ENCODE data around the gene OR7G2. TPM values are rescaled to one million over a fixed set of nuclear protein-coding genes. Genes with fewer than 3 reads are reported as not detected.

OR7G2 gene
- total RNA-seq, 4 donors from 2014 or later, result not detected

DNA sequence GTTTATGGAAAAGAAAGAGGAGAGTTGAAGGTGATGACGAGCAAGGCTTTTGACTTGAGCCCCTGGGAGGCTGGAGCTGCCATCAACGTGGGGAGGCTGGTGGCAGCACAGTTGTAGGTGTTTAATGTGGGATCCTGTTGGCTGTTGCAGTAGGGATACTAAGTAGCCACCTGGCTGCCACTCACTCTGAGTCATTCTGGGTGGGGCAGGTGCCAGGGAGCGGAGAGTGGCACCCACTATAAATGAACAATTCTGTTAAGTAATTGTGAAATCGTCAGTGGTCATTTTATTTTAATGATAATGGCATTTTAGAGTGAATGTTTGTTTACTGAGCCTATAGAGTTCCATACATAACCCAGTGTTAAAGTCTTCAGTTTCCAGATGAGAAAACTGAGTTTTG, 42.7 kb upstream of the OR7G2 start:
- H3K4me1 ChIP-seq, result no peaks in the 10 kb centered on the region
- peaks cover 30% of the 10 kb centered on the region for H3K9me3 ChIP-seq
- no peak overlapping the region for H3K4me3 ChIP-seq
- no peak overlapping the region for H3K27ac ChIP-seq
- H3K36me3 ChIP-seq, result peaks cover 26% of the 10 kb centered on the region
- TF ChIP-seq POLR2AphosphoS5 (IDR thresholded peaks at IDR 0.05), result no peak
- TF ChIP-seq EP300 (IDR thresholded peaks at IDR 0.05), result no peak
- TF ChIP-seq, protein P1, sequence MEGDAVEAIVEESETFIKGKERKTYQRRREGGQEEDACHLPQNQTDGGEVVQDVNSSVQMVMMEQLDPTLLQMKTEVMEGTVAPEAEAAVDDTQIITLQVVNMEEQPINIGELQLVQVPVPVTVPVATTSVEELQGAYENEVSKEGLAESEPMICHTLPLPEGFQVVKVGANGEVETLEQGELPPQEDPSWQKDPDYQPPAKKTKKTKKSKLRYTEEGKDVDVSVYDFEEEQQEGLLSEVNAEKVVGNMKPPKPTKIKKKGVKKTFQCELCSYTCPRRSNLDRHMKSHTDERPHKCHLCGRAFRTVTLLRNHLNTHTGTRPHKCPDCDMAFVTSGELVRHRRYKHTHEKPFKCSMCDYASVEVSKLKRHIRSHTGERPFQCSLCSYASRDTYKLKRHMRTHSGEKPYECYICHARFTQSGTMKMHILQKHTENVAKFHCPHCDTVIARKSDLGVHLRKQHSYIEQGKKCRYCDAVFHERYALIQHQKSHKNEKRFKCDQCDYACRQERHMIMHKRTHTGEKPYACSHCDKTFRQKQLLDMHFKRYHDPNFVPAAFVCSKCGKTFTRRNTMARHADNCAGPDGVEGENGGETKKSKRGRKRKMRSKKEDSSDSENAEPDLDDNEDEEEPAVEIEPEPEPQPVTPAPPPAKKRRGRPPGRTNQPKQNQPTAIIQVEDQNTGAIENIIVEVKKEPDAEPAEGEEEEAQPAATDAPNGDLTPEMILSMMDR (IDR thresholded peaks at IDR 0.05), result no peak
- TF ChIP-seq POLR2A (IDR thresholded peaks at IDR 0.05), result no peak
- no peaks in the 10 kb centered on the region for H3K27me3 ChIP-seq
- no peak for DNase-seq (ENCODE audit: low spot score in 2 of 2)
- 96% methylated on average over 4 of the region's 4 CpGs for WGBS

DNA sequence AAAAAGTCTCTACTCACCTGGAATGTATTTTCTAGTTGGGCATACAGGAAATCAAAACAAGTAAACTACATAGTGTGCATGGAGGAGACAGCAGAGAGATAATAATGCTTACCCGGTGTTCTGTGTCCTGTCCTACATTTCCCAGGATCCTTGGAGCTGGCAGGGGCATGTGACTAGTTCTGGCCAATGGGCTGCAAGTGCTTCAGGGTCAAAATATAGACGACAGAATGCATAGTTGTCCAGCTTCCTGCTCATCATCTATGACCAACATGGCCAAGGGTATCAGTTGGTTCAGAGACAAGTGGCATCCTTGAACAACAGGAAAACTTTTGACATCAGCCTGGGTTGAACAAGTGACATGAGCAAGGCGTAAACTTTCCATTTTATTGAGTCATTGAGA, 41.4 kb upstream of the OR7G2 start:
- Histone ChIP-seq H3K27ac (no peak overlapping the region), H3K4me1 (no peaks in the 10 kb centered on the region), H3K27me3 (no peaks in the 10 kb centered on the region), H3K9me3 (peaks cover 41% of the 10 kb centered on the region), H3K36me3 (peaks cover 23% of the 10 kb centered on the region), H3K4me3 (no peak overlapping the region)
- TF ChIP-seq EP300 (IDR thresholded peaks at IDR 0.05), result no peak
- TF ChIP-seq POLR2AphosphoS5 (IDR thresholded peaks at IDR 0.05), result no peak
- TF ChIP-seq POLR2A (IDR thresholded peaks at IDR 0.05), result no peak
- TF ChIP-seq, protein P1 (IDR thresholded peaks at IDR 0.05), result no peak
- 96% methylated on average over 3 of the region's 3 CpGs for WGBS
- no peak for DNase-seq (ENCODE audit: low spot score in 2 of 2)

DNA sequence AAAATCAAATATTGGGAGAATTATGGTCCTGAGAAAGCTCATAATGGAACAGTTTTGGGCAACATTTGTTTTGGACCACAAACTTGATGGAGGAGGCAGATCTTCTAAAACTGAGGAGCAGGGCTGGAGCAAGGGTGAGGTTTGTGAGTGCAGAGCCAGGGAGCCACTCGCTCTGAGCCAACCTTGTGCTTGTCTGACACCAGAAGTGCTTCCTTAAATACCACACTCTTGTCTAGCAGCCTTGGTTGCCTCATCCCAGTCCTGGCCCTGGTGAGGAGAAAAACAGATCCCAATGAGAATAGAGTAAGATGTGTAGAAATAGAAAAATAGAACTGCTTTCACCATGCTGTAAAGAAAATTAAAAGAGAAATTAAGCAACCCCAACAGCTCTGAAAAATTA, 39.6 kb upstream of the OR7G2 start:
- Histone ChIP-seq H3K4me1 (peaks cover 1% of the 10 kb centered on the region), H3K36me3 (peaks cover 8% of the 10 kb centered on the region), H3K27me3 (no peaks in the 10 kb centered on the region), H3K9me3 (peaks cover 33% of the 10 kb centered on the region), H3K4me3 (no peak overlapping the region), H3K27ac (no peak overlapping the region)
- TF ChIP-seq POLR2AphosphoS5 (IDR thresholded peaks at IDR 0.05), result no peak
- TF ChIP-seq, protein P1 (IDR thresholded peaks at IDR 0.05), result no peak
- TF ChIP-seq POLR2A (IDR thresholded peaks at IDR 0.05), result no peak
- no peak for TF ChIP-seq EP300 (IDR thresholded peaks at IDR 0.05)
- 76% methylated on average over 1 of the region's 1 CpG for WGBS
- DNase-seq (ENCODE audit: low spot score in 2 of 2), result no peak

DNA sequence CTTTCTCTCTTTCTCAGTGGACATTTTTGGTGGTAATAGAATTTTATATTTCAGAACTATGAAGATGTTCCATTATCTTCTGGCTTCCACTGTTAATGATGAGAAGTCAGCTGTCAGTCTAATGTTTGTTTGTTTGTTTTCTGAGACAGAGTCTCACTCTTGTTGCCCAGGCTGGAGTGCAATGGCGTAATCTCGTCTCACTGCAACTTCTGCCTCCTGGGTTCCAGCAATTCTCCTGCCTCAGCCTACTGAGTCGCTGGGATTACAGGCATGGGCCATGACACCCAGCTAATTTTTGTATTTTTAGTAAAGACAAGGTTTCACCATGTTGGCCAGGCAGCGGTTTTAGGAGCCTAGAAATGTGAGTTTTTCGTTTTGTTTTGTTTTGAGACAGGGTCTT, 37.6 kb upstream of the OR7G2 start:
- H3K27me3 ChIP-seq, result no peaks in the 10 kb centered on the region
- H3K27ac ChIP-seq, result no peak overlapping the region
- TF ChIP-seq EP300 (IDR thresholded peaks at IDR 0.05) (no peak), POLR2AphosphoS5 (IDR thresholded peaks at IDR 0.05) (no peak), POLR2A (IDR thresholded peaks at IDR 0.05) (no peak)
- TF ChIP-seq, protein P1 (IDR thresholded peaks at IDR 0.05), result no peak
- peaks cover 8% of the 10 kb centered on the region for H3K36me3 ChIP-seq
- 99% methylated on average over 5 of the region's 5 CpGs for WGBS
- H3K4me1 ChIP-seq, result peaks cover 16% of the 10 kb centered on the region
- H3K4me3 ChIP-seq, result no peak overlapping the region
- DNase-seq (ENCODE audit: low spot score in 2 of 2), result no peak
- peaks cover 33% of the 10 kb centered on the region for H3K9me3 ChIP-seq

DNA sequence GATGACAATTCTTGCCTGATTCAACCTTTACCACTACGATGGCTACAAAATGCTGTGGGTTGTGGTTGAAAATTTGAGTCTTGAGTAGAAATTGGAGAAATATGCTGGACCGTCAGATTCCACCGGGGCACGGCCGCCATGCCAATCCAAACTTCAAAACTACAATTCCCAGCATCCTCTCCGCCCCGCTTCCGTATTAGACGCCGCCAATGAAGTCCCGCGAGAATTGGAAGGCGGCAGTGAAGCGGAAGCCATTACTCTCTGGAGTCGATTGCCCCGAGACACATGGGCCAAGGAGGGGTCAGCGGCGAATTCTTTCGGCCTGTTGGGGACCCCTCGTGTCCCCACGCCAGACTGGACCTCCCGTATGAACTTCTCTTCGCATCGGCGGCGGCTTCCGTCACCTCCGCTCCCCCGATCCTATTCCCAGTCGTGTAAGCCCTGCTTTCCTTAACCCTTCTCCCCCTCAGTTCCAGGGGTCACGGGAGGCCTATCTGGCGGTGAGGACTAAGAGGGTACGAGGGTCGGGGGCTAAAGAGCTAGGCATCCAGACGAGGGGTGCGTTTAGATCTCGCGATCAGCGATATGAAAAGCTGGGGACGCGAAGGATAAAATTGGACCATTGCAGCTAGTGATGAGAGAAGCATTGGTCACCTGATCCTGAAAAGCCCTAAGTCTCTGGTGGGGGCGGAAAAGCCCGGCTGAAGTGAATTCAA, 33.0 kb upstream of the OR7G2 start, which contains the start of gene ZNF317:
Gene ZNF317, plus strand, starts transcription at position 239 of the 716 bp plus-strand sequence. CDS start 15,620 bp downstream, outside the sequence.
- peaks cover 21% of the 10 kb centered on the region for H3K9me3 ChIP-seq
- H3K27ac ChIP-seq, result peak within 1 kb of the TSS; percentile 92
- H3K4me3 ChIP-seq, result peak within 1 kb of the TSS; percentile 92
- DNase-seq (ENCODE audit: low spot score in 2 of 2), result peak; percentile 95
- under 1% methylated on average over 43 of the region's 43 CpGs for WGBS
- no peaks in the 10 kb centered on the region for H3K36me3 ChIP-seq
- peaks cover 20% of the 10 kb centered on the region for H3K4me1 ChIP-seq
- TF ChIP-seq POLR2A (IDR thresholded peaks at IDR 0.05) (peak in 1 of 2 donors; percentile 71), EP300 (IDR thresholded peaks at IDR 0.05) (no peak), POLR2AphosphoS5 (IDR thresholded peaks at IDR 0.05) (peak in 2 of 3 donors; percentile 61 to 66)
- TF ChIP-seq, protein P1 (IDR thresholded peaks at IDR 0.05), result no peak
- no peaks in the 10 kb centered on the region for H3K27me3 ChIP-seq

Data from suprapubic skin (tissue), 4 donors.